ENCODE measurements around the gene METTL23. TPM values are rescaled to one million over a fixed set of nuclear protein-coding genes. Genes with fewer than 3 reads are reported as not detected.

Gene METTL23
- total RNA-seq, 1 experiment from 2014 or later: 57.8 TPM

- ChIA-PET RAD21 (ENCODE audit: low non-redundant PET in 1 of 2, low total read pairs in 2 of 2, uncharacterized antibody in 2 of 2, unreplicated experiment in 2 of 2) (no interaction called here), POLR2A (interaction anchor here (0.7 kb wide), 1 partner anchor 268 kb away, joined by 3 read pairs; no protein-coding TSS in a partner anchor), CTCF (no interaction called here)
- no peak for DNase-seq (ENCODE audit: low read depth, low spot score)
- H3K4me1 ChIP-seq (ENCODE audit: control insufficient read depth in 1 of 2, insufficient read depth in 2 of 2, low read length in 2 of 2): peaks cover 19 to 29% of the 10 kb centered on the region in 2 experiments
- no peaks in the 10 kb centered on the region for H4K20me1 ChIP-seq (ENCODE audit: insufficient read depth)
- no peak overlapping the region for H3K4me3 ChIP-seq (replicated peaks in 1 of 2; ENCODE audit: low read depth in 1 of 2, low read length in 2 of 2)
- H3K9ac ChIP-seq (ENCODE audit: low read length): no peak overlapping the region
- no peaks in the 10 kb centered on the region for H3K9me2 ChIP-seq (ENCODE audit: insufficient read depth)
- H3K27ac ChIP-seq (ENCODE audit: low read depth, low read length): no peak overlapping the region
- no peaks in the 10 kb centered on the region for H3K9me3 ChIP-seq (ENCODE audit: control insufficient read depth in 1 of 2, insufficient read depth in 1 of 2, low read depth in 1 of 2, low read length in 2 of 2)
- H3K36me3 ChIP-seq (ENCODE audit: control insufficient read depth in 1 of 2, insufficient read depth in 2 of 2, low read length in 2 of 2): no peaks in the 10 kb centered on the region
- intact Hi-C loops (cut with micrococcal nuclease): no loop called here
- no TSS peak for BruUV-seq (replicated peaks)
- H3K27me3 ChIP-seq (ENCODE audit: insufficient read depth, low read length): no peaks in the 10 kb centered on the region
- no peak for TF ChIP-seq ZFX (IDR thresholded peaks at IDR 0.05)
- TF ChIP-seq, protein P1, sequence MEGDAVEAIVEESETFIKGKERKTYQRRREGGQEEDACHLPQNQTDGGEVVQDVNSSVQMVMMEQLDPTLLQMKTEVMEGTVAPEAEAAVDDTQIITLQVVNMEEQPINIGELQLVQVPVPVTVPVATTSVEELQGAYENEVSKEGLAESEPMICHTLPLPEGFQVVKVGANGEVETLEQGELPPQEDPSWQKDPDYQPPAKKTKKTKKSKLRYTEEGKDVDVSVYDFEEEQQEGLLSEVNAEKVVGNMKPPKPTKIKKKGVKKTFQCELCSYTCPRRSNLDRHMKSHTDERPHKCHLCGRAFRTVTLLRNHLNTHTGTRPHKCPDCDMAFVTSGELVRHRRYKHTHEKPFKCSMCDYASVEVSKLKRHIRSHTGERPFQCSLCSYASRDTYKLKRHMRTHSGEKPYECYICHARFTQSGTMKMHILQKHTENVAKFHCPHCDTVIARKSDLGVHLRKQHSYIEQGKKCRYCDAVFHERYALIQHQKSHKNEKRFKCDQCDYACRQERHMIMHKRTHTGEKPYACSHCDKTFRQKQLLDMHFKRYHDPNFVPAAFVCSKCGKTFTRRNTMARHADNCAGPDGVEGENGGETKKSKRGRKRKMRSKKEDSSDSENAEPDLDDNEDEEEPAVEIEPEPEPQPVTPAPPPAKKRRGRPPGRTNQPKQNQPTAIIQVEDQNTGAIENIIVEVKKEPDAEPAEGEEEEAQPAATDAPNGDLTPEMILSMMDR (IDR thresholded peaks at IDR 0.05 in 2 of 3, conservative IDR thresholded peaks at IDR 0.05 in 1 of 3; ENCODE audit: borderline replicate concordance in 1 of 3, insufficient read depth in 1 of 3, low read depth in 2 of 3, low read length in 2 of 3): no peak
- TF ChIP-seq, protein P2, sequence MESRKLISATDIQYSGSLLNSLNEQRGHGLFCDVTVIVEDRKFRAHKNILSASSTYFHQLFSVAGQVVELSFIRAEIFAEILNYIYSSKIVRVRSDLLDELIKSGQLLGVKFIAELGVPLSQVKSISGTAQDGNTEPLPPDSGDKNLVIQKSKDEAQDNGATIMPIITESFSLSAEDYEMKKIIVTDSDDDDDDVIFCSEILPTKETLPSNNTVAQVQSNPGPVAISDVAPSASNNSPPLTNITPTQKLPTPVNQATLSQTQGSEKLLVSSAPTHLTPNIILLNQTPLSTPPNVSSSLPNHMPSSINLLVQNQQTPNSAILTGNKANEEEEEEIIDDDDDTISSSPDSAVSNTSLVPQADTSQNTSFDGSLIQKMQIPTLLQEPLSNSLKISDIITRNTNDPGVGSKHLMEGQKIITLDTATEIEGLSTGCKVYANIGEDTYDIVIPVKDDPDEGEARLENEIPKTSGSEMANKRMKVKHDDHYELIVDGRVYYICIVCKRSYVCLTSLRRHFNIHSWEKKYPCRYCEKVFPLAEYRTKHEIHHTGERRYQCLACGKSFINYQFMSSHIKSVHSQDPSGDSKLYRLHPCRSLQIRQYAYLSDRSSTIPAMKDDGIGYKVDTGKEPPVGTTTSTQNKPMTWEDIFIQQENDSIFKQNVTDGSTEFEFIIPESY (IDR thresholded peaks at IDR 0.05; ENCODE audit: extremely low read depth, insufficient replicate concordance, low read length): no peak
- TF ChIP-seq JUND (IDR thresholded peaks at IDR 0.05): no peak
- no peak for TF ChIP-seq CBX3 (IDR thresholded peaks at IDR 0.05; ENCODE audit: low read depth)
- H2AFZ ChIP-seq (ENCODE audit: low read depth, low read length, poor library complexity, severe bottlenecking): no peak overlapping the region
- no peak overlapping the region for H3K4me2 ChIP-seq (ENCODE audit: low read length)
- peaks cover 28% of the 10 kb centered on the region for H3K79me2 ChIP-seq (ENCODE audit: insufficient read depth, low read length)
- ATAC-seq: no peak
Measured at GRCh38 chr17:76706817-76707216, 19.8 kb upstream of the METTL23 start.

Measured in HCT116 (cell line).